HG02884 (cell line): ENCODE data around the gene RAB3A.
A peak's percentile ranks its signal among the peaks of the same experiment; 100 is the strongest.
"Not testable (repeated sequence)": the region's sequence is repeated elsewhere in the genome, so short reads cannot be mapped to it uniquely, and the experiment has no call there.

Experiments
- ATAC-seq: cut with Tn5 transposase; IDR thresholded peaks from one replicate; pipeline ENCODE4 v1.9.1; 2021; ENCODE audit warnings: mild to moderate bottlenecking, moderate library complexity; ENCODE audit not compliant: unreplicated experiment

Gene RAB3A

GRCh38 chr19:18171605-18172327 is 32.1 kb downstream of the RAB3A start:
- no peak for ATAC-seq

- no peak for ATAC-seq
Measured at GRCh38 chr19:18170714-18171255, 33.1 kb downstream of the RAB3A start.

- ATAC-seq: no peak
Measured at GRCh38 chr19:18168673-18169381, 35.0 kb downstream of the RAB3A start.

GRCh38 chr19:18167975-18168645 is 35.7 kb downstream of the RAB3A start:
- no peak for ATAC-seq

GRCh38 chr19:18167011-18167410 is 36.8 kb downstream of the RAB3A start:
- ATAC-seq: no peak

GRCh38 chr19:18165794-18166544 is 37.9 kb downstream of the RAB3A start:
- no peak for ATAC-seq

- no peak for ATAC-seq
Measured at GRCh38 chr19:18164072-18164471, 39.8 kb downstream of the RAB3A start.

GRCh38 chr19:18161636-18162002 is 42.2 kb downstream of the RAB3A start:
- no peak for ATAC-seq

- peak; percentile 47 for ATAC-seq
Measured at GRCh38 chr19:18160971-18161635, 42.7 kb downstream of the RAB3A start.

- ATAC-seq: no peak
Measured at GRCh38 chr19:18160493-18160970, 43.3 kb downstream of the RAB3A start.

GRCh38 chr19:18159810-18160209 is 44.0 kb downstream of the RAB3A start:
- no peak for ATAC-seq

- ATAC-seq: not testable (repeated sequence)
Measured at GRCh38 chr19:18159059-18159616, 44.7 kb downstream of the RAB3A start.

- no peak for ATAC-seq
Measured at GRCh38 chr19:18158467-18158866, 45.4 kb downstream of the RAB3A start.

GRCh38 chr19:18157465-18158063 is 46.3 kb downstream of the RAB3A start:
- no peak for ATAC-seq

- no peak for ATAC-seq
Measured at GRCh38 chr19:18156841-18157464, 46.9 kb downstream of the RAB3A start.

- no peak for ATAC-seq
Measured at GRCh38 chr19:18156268-18156667, 47.6 kb downstream of the RAB3A start.

- no peak for ATAC-seq
Measured at GRCh38 chr19:18155095-18156087, 48.5 kb downstream of the RAB3A start.
